HepG2 (cell line): ENCODE results near the gene TIMM23.

Experiments
- CTCF ChIP-seq: sonication (generic); formaldehyde crosslinking; IDR thresholded peaks from 2 replicates; pipeline ENCODE4 v1.5.0; 2020; ENCODE audit warnings: mild to moderate bottlenecking, missing genetic modification reagents, moderate library complexity
- EP300 ChIP-seq, 3 experiments: sonication (generic) in 1 of 3; formaldehyde crosslinking in 1 of 3; IDR thresholded peaks; 2 replicates each; pipeline versions ENCODE4 v1.5.1 to v1.6.1; 2011 to 2020; ENCODE audit warnings: low read depth in 2 of 3, low read length in 2 of 3, borderline replicate concordance in 1 of 3, improper control_type of control experiment in 1 of 3, mild to moderate bottlenecking in 1 of 3, missing genetic modification reagents in 1 of 3, moderate library complexity in 1 of 3
- NBN ChIP-seq: fragments of 450-650 bp; conservative IDR thresholded peaks from 2 replicates; pipeline ENCODE4 v1.6.1; 2017

GRCh38 chr10:46031648-46032532 lies 59.6 kb downstream of the TIMM23 start:
- TF ChIP-seq NBN (no peak), EP300 (IDR thresholded peaks at IDR 0.05; ENCODE audit: low read depth in 2 of 2, low read length in 2 of 2) (peak; percentile 48 to 97; a peak in 3 of 4 replicates), EP300 (CRISPR knock-in tag; IDR thresholded peaks at IDR 0.05; ENCODE audit: borderline replicate concordance) (peak; percentile 58; the same call in 1 of the 2 replicates), CTCF (CRISPR knock-in tag) (no peak)
